HG03060 (cell line): Measurements from ENCODE around the gene CD300E.

Source experiments
- ATAC-seq: cut with Tn5 transposase; IDR thresholded peaks from one replicate; pipeline ENCODE4 v1.9.1; 2021; ENCODE audit warnings: low read depth, moderate number of reproducible peaks; ENCODE audit not compliant: unreplicated experiment

Gene CD300E, protein sequence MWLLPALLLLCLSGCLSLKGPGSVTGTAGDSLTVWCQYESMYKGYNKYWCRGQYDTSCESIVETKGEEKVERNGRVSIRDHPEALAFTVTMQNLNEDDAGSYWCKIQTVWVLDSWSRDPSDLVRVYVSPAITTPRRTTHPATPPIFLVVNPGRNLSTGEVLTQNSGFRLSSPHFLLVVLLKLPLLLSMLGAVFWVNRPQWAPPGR

GRCh38 chr17:74623693-74624093 is at the start of gene CD300E:
Gene CD300E (minus strand): TSS chr17:74623738. CDS start chr17:74623621, 117 bp downstream.
- ATAC-seq: no peak

DNA sequence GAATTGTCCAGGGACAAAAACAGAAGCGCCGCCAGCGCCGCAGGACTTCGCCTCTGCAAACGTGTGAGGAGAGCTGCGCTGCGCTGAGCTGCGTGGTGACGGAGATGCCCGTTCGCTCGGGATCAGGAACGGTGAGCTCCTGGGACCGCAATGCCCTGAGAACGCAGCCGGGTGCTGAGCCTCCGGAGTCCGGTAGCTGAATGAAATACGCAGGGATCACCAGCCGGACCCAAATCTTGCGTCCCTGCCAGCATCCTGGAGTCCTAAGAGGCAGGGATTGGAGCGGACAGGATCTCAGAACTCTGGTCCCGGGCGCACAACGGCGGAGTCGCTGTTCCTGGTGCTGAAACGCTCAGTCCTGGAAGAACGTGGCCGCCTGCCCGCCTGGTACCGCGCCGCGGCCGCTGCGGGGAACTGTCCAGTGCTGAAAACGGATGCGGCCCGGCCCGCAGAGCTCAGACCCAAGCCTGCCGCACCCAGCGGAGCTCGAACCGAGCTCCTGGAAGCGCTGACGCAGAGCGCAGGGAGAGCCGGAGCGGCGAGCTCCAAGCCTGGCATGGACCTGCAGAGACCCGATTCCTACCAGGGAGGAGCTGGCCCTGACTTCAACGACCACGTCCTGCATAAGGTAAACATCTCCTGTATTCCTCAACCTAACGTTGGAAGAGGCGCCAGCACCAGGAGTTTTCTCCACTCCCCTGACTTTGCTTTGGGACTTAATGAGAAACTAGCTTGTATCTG is 47.7 kb upstream of the CD300E start:
- no peak for ATAC-seq

- ATAC-seq: no peak
Measured at GRCh38 chr17:74670329-74670728, 46.8 kb upstream of the CD300E start.

DNA sequence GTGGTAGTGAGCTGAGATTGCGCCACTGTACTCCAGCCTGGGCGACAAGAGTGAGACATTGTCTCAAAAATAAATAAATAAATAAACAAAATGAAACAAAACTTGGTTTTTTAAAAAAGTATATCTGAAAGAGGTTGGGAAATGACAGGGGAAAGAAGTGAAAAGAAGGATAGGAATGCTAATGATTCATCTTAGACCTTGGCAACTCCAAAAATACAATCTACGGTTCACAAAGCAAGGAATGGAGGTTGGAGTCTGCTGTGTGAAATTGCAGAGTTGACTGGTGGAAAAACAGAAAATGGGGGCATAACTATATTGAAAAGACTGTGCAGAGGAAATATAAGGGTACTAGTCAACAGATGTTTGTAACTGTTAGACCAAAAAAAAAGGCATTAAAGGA is 40.0 kb upstream of the CD300E start:
- no peak for ATAC-seq

- ATAC-seq: no peak
Measured at GRCh38 chr17:74659889-74660288, 36.4 kb upstream of the CD300E start.

DNA sequence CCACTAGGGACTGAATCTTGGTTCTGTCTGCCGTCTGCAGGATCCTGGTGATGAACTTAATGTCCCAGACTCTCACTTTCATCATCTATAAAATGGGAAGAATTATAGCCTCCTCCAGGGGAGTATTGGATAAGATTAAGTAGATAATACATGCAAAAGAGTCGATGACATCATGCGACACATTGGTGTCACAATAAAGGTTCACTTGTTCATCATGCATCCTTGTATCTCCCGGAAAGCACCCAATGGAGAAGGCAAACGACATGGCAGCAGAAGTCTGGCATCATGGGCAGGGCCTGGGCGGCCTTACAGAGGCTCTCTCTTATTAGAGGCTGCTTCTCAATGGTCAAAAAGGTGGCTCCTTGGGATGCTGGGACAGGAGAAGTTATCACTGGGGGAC is 35.1 kb upstream of the CD300E start:
- ATAC-seq: no peak

GRCh38 chr17:74654742-74655141 is 31.2 kb upstream of the CD300E start:
- no peak for ATAC-seq

DNA sequence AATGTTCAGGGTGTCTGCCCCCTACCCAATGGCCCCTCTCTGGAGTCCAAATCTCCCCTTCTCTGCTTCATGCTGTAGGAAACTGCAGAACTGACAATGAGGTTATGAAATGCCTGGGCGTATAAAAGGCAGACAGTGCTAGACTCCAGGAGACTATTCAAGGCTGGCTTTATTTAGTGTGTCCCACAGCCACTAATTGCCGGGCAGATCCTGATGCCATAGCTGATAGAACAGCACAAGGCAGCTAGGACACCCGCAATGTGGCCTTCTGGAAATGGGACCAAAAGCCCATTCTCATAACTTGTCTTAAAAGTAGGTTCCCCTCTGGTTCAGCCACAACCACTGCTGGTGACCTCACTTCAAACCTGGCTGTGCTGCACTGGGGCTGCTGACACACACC is 28.5 kb upstream of the CD300E start:
- ATAC-seq: no peak

- no peak for ATAC-seq
Measured at GRCh38 chr17:74649909-74650308, 26.4 kb upstream of the CD300E start.

- no peak for ATAC-seq
Measured at GRCh38 chr17:74647871-74648672, 24.5 kb upstream of the CD300E start.

DNA sequence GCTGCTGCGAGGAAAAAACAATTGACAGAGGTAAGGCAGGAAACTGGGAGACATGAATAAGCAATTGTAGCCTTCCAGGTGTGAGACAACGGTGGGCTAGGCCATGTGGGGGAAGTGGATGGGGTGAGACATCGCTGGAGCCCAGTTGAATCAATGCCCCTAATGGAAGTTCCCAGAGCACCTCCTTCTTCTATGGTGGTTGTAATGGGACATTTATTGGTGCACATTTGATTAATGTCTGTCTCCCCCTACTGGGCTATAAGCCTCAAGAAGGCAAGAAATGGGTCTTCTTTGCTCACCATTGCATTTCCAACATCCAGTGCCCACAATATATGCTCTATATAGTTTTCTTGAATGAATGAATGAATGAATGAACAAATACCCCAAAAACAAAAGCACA is 22.7 kb upstream of the CD300E start:
- ATAC-seq: no peak

DNA sequence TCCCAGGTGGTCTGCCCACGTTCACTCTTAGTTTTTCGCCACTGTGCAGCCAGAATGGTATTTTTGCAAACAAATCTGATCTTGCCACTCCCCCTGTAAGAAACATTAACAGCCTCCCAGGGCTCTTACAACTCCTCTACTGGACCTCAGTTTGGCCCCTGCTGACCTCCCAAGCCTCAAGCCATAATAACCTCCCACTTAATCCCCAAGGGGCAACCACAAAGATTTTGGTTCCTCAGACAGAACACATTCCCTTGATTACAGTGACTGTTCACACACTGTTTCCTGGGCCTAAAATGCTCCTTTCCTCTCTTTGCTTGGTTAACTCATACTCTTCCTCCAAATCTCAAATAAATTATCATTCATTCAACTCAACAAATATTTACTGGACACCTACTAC is 21.5 kb upstream of the CD300E start:
- no peak for ATAC-seq

DNA sequence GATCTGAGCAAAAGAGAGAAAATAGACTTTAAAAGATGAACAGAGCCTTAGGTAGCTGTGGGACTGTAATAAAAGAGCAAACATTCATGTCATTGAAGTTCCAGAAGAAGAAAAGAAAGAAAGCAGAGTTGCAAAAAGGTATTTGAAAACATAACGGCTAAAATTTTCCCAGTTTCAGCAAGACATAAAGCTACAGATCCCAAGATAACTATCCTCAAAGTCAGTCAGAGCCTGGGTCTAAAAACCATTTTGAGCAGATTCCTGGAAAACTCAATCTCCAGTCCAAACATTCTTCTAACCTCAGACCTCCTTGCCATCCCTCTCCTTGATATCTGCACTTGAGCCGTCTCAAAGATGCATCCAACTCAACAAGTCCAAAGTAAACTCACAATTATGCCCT is 20.9 kb upstream of the CD300E start:
- ATAC-seq: no peak

GRCh38 chr17:74643826-74644225 is 20.3 kb upstream of the CD300E start:
- no peak for ATAC-seq

DNA sequence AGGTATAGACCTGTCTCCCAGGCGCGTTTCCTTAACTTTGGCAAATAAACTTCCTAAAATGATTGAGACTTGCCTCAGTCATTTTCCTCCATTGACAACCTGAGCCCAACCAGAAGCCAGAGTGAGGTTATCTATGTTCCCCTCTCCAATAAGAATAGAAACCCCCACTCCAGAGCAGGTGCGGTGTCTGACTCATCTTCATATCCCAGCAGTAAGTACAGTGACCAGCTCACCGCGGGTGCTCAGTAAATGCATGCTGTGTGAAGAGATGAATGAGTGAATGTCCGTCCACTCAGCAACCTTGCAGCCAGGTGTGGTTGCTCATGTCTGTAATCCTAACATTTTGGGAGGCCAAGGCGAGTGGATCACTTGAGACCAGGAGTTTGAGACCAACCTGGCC is 19.5 kb upstream of the CD300E start:
- ATAC-seq: no peak

DNA sequence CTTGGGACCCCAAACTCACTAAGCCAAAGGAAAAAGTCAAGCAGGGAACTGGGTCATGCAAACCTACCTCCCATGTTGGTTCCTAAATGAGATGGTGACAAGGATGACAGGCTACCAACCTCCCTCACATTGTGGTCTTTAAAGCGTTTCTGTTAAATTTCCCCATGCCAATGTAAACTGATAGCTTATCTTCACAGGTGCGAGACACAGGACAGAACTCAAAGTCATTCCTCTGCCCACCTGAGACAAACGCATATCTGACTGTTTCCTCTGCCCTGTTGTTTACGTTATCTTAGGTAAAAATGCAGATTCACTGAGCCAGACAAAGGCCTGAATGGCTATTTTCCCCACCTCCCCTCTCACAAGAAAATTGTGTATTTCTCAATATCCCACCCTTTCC is 19.0 kb upstream of the CD300E start:
- no peak for ATAC-seq

- ATAC-seq: no peak
Measured at GRCh38 chr17:74641958-74642298, 18.4 kb upstream of the CD300E start.

DNA sequence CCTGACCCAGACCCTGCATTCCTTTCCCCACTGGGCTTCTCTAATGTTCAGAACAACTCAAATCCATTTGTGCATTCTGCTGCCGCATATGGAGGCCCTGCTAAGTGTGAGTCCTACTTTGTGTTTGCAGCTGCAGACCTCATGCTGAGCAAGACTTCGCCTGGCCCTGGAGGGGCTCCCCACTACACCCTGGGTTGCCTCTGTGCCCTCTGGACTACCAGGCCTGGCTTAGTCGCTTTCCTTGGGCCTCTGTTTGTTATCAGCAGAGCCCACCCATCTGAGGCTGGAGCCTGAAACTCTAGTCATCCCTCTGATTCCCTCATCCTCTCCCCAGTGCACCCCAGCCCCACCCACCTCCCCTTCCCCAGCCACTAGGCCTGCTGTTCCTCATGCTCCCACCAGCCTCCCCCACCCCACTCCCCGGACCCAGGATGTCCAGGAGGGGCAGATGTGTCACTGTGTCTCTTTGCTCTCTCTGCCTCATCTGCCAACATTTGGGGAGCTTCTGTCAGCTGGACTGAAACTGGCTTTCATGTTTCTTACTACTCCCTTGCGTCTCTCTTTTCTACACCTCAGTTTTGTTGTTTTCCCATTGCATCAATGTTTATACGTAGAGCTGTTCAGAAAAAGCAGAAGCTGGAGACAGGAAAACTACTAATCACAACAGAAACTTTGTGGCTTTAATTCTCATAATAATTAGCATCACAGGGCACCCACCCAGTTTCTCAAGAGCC is 17.9 kb upstream of the CD300E start:
- ATAC-seq: no peak

DNA sequence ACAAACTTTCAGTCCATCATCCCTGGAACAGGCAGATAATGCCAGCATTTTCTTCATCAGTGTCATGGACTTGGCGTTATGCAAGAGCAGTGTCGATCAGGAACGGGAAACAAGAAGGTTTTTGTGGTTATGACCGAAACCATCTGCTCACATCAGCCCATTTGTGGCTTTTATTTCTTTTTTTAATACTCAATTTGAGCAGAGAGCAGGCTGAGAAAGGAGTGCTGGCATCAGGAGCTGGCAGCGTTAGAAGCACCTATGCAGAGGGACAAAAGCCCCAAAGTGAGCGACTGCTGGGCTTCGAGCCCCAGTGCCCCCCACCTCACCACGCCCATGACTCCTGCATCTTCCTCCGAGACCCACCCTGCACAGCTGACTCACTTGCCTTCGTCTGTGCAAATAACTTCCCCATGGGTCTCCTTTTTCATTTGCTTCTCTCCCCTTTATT is 16.2 kb upstream of the CD300E start:
- ATAC-seq: no peak

DNA sequence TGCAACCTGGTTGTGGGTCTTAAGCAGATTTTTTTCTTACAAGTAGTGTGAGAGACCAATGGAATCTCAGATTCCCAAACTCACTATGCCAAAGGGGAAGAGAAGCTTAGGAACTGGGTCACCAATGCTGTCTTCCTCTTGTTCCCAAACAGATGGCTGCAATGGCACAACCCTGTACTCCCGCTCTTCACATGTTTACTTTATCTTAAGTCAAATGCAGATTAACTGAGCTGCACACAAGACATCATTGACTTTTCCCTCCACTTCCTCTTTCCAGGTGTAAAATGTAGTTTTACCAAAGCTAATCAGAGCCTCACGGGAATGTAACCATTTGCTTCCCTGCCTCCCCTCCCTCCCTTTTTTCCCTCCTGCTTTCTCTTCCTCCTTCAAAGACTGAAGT is 14.4 kb upstream of the CD300E start:
- no peak for ATAC-seq

DNA sequence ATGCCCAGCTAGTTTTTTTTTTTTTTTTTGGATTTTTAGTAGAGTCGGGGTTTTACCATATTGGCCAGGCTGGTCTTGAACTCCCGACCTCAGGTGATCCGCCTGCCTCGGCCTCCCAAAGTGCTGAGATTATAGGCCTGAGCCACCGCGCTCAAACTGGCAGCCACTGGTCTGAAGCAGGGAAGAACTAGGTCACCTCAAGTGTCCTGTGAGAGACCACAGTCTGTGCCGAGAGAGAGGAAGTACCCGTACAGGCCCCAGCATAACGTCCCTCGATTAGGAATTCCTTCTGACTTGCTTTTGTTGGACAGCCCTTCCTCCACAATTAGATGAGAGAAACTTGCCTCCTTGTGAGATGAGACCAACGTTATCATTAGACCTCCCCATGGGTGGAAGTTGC is 13.7 kb upstream of the CD300E start:
- no peak for ATAC-seq
